GM21381 (cell line): ENCODE data around the gene CNPY3.
A peak's percentile ranks its signal among the peaks of the same experiment; 100 is the strongest.

Experiments used
- ATAC-seq: cut with Tn5 transposase; IDR thresholded peaks from one replicate; pipeline ENCODE4 v1.9.1; 2021; ENCODE audit warnings: mild to moderate bottlenecking, moderate library complexity; ENCODE audit not compliant: unreplicated experiment

The CNPY3 gene

DNA sequence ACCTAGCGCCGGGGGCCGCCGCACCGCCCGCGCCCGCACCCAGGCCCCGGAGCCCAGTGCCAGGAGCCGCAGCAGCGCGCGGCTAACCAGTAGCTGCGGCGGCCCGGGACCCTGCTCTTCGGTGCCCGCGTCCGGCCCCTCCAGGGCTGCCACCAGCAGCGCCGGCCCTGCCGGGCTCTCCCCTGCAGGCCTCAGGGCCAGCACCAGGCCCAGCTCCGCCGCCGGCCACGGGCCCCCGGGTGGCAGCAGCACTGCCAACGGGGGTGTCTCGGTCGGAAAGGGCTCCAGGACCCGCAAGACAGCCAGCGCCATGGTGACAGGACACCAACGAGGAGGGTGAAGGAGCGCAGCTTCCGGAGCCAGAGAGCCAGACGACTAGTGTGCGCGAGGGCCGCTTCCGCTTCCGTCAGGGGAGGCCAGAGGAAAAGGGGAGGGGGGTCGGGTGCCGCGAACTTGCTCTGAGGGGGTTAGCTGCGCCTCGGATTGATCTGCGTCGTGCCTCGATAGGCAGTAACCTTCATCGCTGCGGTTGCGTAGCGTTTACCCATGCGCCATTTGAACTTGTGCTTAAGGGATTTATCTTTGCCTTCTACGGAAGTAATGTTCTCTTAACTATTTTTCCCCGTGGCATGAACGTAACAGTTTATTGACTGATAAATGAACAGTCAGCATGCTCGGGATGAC lies 49.7 kb downstream of the CNPY3 start, which contains the start of gene PEX6:
PEX6 (minus strand) TSS at position 343 of the 684 bp plus-strand sequence; CDS start at position 312, 31 bp downstream.
- ATAC-seq = peak; percentile 90

- ATAC-seq = no peak
Measured at GRCh38 chr6:42979523-42980177, 50.4 kb downstream of the CNPY3 start.

- no peak for ATAC-seq
Measured at GRCh38 chr6:42981836-42982235, 52.6 kb downstream of the CNPY3 start.

DNA sequence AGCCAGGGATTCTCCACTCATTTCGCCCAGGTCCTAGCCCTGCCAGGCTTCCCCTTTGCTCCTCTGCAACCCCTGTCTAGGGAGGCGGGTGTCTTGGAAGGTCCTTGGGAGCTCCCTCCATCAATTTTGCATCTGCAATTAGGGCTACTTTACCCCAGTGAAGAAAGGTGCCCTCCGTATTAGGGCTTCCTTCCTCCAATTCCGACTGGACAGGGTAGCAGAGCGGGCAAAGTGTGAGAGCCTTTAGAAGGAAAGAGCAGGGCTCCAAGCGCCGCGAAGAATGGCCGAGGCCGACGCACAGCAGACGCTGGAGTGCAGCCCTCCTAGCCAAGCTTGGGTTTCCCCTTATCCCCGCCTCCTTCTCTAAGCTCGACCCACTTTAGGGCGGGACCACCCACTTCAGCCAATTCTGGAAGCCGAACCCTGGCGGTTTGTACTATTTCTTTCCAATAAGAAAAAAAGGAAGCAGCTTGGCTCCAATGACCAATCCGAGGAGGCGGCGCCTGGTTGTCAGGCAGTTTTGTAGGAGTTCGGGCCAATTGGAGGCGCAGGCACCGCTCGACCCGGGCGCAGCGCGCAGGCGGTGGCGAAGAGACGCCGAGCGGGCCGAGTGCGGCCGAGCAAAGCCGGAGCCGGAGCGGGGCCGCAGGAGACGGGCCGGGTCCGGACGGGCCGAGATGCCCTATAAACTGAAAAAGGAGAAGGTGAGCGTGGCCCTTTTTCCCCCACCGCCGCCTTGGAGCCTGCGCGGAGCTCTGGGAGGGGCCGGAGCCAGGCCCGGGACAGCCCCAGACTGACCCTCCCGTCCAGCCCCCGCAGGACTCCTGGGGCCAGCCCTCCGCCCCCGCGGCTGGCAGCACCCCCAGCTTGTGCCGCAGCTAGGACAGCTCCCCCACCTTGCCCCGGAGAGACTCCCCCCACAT lies 55.0 kb downstream of the CNPY3 start, which contains the start of gene PPP2R5D:
PPP2R5D (plus strand) TSS at position 570 of the 923 bp plus-strand sequence; CDS start at position 678, 108 bp downstream.
- ATAC-seq = peak; percentile 94

DNA sequence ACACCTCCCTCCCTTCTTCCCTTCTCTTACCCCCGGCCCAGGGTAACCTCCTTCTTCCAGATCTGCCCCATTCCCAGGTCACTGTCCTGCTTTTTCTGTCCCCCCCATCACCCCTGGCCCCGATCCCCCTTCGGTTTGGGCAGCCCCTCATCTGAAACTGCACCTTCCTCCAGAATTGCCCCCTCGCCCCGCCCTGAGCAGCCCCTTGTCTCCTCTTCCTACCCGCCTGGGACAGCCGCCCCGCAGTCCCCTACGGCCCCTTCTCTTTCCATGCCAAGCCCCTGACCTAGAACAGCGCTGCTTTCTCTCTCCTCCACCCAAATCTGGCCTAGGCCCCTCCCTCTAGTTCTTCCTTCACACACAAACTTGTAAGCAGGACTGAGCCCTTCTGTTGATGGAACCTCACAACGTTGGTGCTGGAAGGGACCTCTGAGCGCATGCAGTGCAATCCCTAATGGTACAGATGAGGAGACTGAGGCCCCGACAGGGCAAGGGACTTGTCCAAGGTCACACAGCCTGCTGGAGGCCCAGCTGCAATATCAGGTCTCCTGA lies 55.7 kb downstream of the CNPY3 start:
- ATAC-seq = no peak

GRCh38 chr6:42987533-42988451 lies 58.5 kb downstream of the CNPY3 start:
- ATAC-seq = no peak

GRCh38 chr6:42988486-42989020 lies 59.3 kb downstream of the CNPY3 start:
- ATAC-seq = no peak
